B cell (primary cell): ENCODE results near the gene GCAT. TPM values are rescaled to one million over a fixed set of nuclear protein-coding genes. Genes with fewer than 3 reads are reported as not detected.

Source experiments
- ATAC-seq: fragments of 200-7000 bp; cut with Tn5 transposase; one replicate; pipeline ENCODE4 v1.10.0; 2021; ENCODE audit warnings: low read depth, mild to moderate bottlenecking, moderate number of reproducible peaks, moderate library complexity
- CTCF ChIA-PET: fragments of 350-600 bp; sonication (Branson Sonifier 250); formaldehyde crosslinking; loops from one replicate; lab custom pipeline; 2021; ENCODE audit warnings: antibody characterized with exemption, inconsistent platforms; lab: Charles Lee
- POLR2A ChIA-PET: fragments of 350-600 bp; sonication (Branson Sonifier 250); formaldehyde crosslinking; loops from one replicate; lab custom pipeline; 2021; ENCODE audit warnings: antibody characterized with exemption; lab: Charles Lee
- DNase-seq: peaks from one replicate; pipeline ENCODE4 v3.0.0; 2013
- H2AFZ ChIP-seq: 2 replicates; pipeline ENCODE4 v1.6.1; 2012; ENCODE audit warnings: mild to moderate bottlenecking, low read depth, low read length; ENCODE audit not compliant: insufficient read depth, poor library complexity, severe bottlenecking
- H3K27ac ChIP-seq, 2 donors: 1 replicate in 1 of 2; 2 replicates in 1 of 2; pipeline ENCODE4 v1.5.1; 2012 to 2013; ENCODE audit warnings: low read length in 2 of 2, mild to moderate bottlenecking in 2 of 2, moderate library complexity in 1 of 2
- H3K27me3 ChIP-seq, 4 experiments: fragments of 200-600 bp in 1 of 4; sonication (generic) in 1 of 4; replicated peaks in 1 of 4; 1 replicate in 2 of 4; 2 replicates in 2 of 4; pipeline versions ENCODE4 v1.6.1 to v1.7.0; 2013 to 2016; ENCODE audit warnings: low read length in 3 of 4, mild to moderate bottlenecking in 2 of 4, mixed read lengths in 1 of 4, moderate library complexity in 1 of 4; ENCODE audit not compliant: insufficient read depth in 4 of 4, control insufficient read depth in 3 of 4; ENCODE audit errors: control extremely low read depth in 1 of 4
- H3K36me3 ChIP-seq, 2 experiments: replicated peaks in 1 of 2; 1 replicate in 1 of 2; 2 replicates in 1 of 2; pipeline versions ENCODE4 v1.6.1 to v1.7.1; 2013; ENCODE audit warnings: low read length in 1 of 2; ENCODE audit not compliant: insufficient read depth in 2 of 2, control insufficient read depth in 1 of 2; ENCODE audit errors: control extremely low read depth in 1 of 2, extremely low read depth in 1 of 2
- H3K4me1 ChIP-seq, 2 donors: fragments of 200-600 bp in 1 of 2; sonication (generic) in 1 of 2; 1 replicate in 1 of 2; 2 replicates in 1 of 2; pipeline versions ENCODE4 v1.5.1 to v1.6.1; 2013 to 2017; ENCODE audit warnings: low read length in 2 of 2; ENCODE audit not compliant: control insufficient read depth in 2 of 2, insufficient read depth in 2 of 2
- H3K4me2 ChIP-seq: replicated peaks from 2 replicates; pipeline ENCODE3; 2012; ENCODE audit warnings: mild to moderate bottlenecking, low read depth, low read length; ENCODE audit not compliant: poor library complexity, severe bottlenecking
- H3K4me3 ChIP-seq, 5 experiments: fragments of 200-600 bp in 1 of 5; sonication (generic) in 1 of 5; 1 replicate in 3 of 5; 2 replicates in 2 of 5; pipeline versions ENCODE4 v1.5.1 to v1.7.0; 2011 to 2016; ENCODE audit warnings: low read length in 4 of 5, mild to moderate bottlenecking in 4 of 5, low read depth in 2 of 5, control low read depth in 1 of 5, moderate library complexity in 1 of 5; ENCODE audit not compliant: insufficient read depth in 1 of 5; ENCODE audit errors: control extremely low read depth in 1 of 5, extremely low read depth in 1 of 5
- H3K79me2 ChIP-seq: fragments of 200-600 bp; sonication (generic); one replicate; pipeline ENCODE4 v1.6.0; 2016; ENCODE audit warnings: low read length; ENCODE audit not compliant: control insufficient read depth, insufficient read depth
- H3K9ac ChIP-seq: fragments of 200-600 bp; sonication (generic); 2 replicates; pipeline ENCODE4 v1.6.1; 2017; ENCODE audit warnings: mild to moderate bottlenecking, low read length, moderate library complexity
- H3K9me3 ChIP-seq, 3 donors: one replicate each; pipeline versions ENCODE4 v1.6.1 to v1.7.1; 2013; ENCODE audit warnings: low read length in 2 of 3; ENCODE audit not compliant: control insufficient read depth in 2 of 3, insufficient read depth in 1 of 3; ENCODE audit errors: control extremely low read depth in 1 of 3
- H4K20me1 ChIP-seq: 2 replicates; pipeline ENCODE4 v1.6.0; 2012; ENCODE audit warnings: mild to moderate bottlenecking, low read length; ENCODE audit not compliant: insufficient read depth, control insufficient read depth, poor library complexity, severe bottlenecking
- H3K27ac Mint-ChIP-seq: one replicate; pipeline ENCODE4 v1.8.0; 2021; ENCODE audit warnings: mixed read lengths
- H3K27me3 Mint-ChIP-seq: one replicate; pipeline ENCODE4 v1.8.0; 2021; ENCODE audit warnings: mixed read lengths
- H3K4me1 Mint-ChIP-seq: one replicate; pipeline ENCODE4 v1.8.0; 2021; ENCODE audit warnings: mixed read lengths
- H3K4me3 Mint-ChIP-seq: one replicate; pipeline ENCODE4 v1.8.0; 2021; ENCODE audit warnings: mixed read lengths
- H3K9me3 Mint-ChIP-seq: one replicate; pipeline ENCODE4 v1.8.0; 2022; ENCODE audit warnings: mixed read lengths; ENCODE audit not compliant: insufficient read depth
- CTCF ChIP-seq: fragments of 200-600 bp; IDR thresholded peaks from one replicate; pipeline ENCODE4 v1.8.0; 2022; ENCODE audit warnings: antibody characterized with exemption, mild to moderate bottlenecking
- EZH2 ChIP-seq: IDR thresholded peaks from 2 replicates; pipeline ENCODE4 v1.6.1; 2012; ENCODE audit warnings: borderline replicate concordance, low read depth, mild to moderate bottlenecking, moderate library complexity, low read length; ENCODE audit not compliant: insufficient read depth, poor library complexity, severe bottlenecking
- WGBS: methylation state at CpG from one replicate; pipeline ENCODE4 v1.1.5; 2013; ENCODE audit warnings: missing lambda C conversion rate; ENCODE audit not compliant: insufficient coverage; 5-methylcytosine and 5-hydroxymethylcytosine counted together
- intact Hi-C: fragments of 100-400 bp; cut with micrococcal nuclease; formaldehyde crosslinking; loops from one replicate; pipeline ENCODE4 v1.10.0; 2022
- polyA plus RNA-seq: library from polyadenylated mRNA; depleted of rRNA; stranded (reverse); fragments of >200 nt; gene quantifications from 2 replicates; pipeline ENCODE4 v1.2.3, GENCODE V29; 2012
- total RNA-seq, 2 donors: library from RNA; stranded (reverse); fragments of 120-200 nt in 1 of 2; gene quantifications; 1 replicate in 1 of 2; 2 replicates in 1 of 2; pipeline versions ENCODE4 v1.2.3 to v1.2.4, GENCODE V29; 2013 to 2022

The GCAT gene
- total and polyA plus RNA-seq, 2 donors (not counting 1 experiment from before 2014, with no cell fraction given) = 0.15 to 0.47 TPM

- H3K4me3 ChIP-seq = no peak overlapping the region
- H3K27me3 ChIP-seq = no peaks in the 10 kb centered on the region
- no peak for TF ChIP-seq EZH2
- no peak for TF ChIP-seq CTCF
- H3K36me3 ChIP-seq = peaks cover 0 to 61% of the 10 kb centered on the region in 2 experiments
- no peak overlapping the region for H2AFZ ChIP-seq
- CTCF ChIA-PET = no interaction called here
- H3K4me2 ChIP-seq = no peak overlapping the region
- Mint-ChIP-seq H3K27me3 (no peaks in the 10 kb centered on the region), H3K4me3 (no peak overlapping the region), H3K4me1 (no peaks in the 10 kb centered on the region), H3K27ac (no peak overlapping the region), H3K9me3 (no peaks in the 10 kb centered on the region)
- ATAC-seq = no peak
- H3K79me2 ChIP-seq = peaks cover 2% of the 10 kb centered on the region
- no peaks in the 10 kb centered on the region for H3K4me1 ChIP-seq
- H3K9ac ChIP-seq = no peak overlapping the region
- no peaks in the 10 kb centered on the region for H4K20me1 ChIP-seq
- WGBS = 59% methylated on average over 7 of the region's 10 CpGs
- H3K9me3 ChIP-seq = no peaks in the 10 kb centered on the region
- H3K27ac ChIP-seq = no peak overlapping the region
- POLR2A ChIA-PET = no interaction called here
- no peak for DNase-seq
- intact Hi-C loops = no loop called here
These were observed 49.0 kb upstream of the GCAT start for GRCh38 chr22:37758694-37759093.

GRCh38 chr22:37759281-37759680, 48.5 kb upstream of the GCAT start:
- no peaks in the 10 kb centered on the region for H3K27me3 Mint-ChIP-seq
- Histone ChIP-seq H4K20me1 (no peaks in the 10 kb centered on the region), H3K4me1 (no peaks in the 10 kb centered on the region), H3K9me3 (no peaks in the 10 kb centered on the region), H3K27ac (no peak overlapping the region), H3K36me3 (peaks cover 0 to 64% of the 10 kb centered on the region in 2 experiments), H3K27me3 (no peaks in the 10 kb centered on the region), H3K4me2 (no peak overlapping the region), H3K4me3 (no peak overlapping the region), H3K9ac (no peak overlapping the region), H3K79me2 (no peaks in the 10 kb centered on the region), H2AFZ (no peak overlapping the region)
- DNase-seq = no peak
- H3K9me3 Mint-ChIP-seq = no peaks in the 10 kb centered on the region
- CTCF ChIA-PET = no interaction called here
- intact Hi-C loops = no loop called here
- no peak overlapping the region for H3K4me3 Mint-ChIP-seq
- H3K27ac Mint-ChIP-seq = no peak overlapping the region
- H3K4me1 Mint-ChIP-seq = no peaks in the 10 kb centered on the region
- TF ChIP-seq CTCF = no peak
- TF ChIP-seq EZH2 = no peak
- POLR2A ChIA-PET = no interaction called here
- 92% methylated on average over 11 of the region's 11 CpGs for WGBS
- ATAC-seq = no peak
